Activated CD8-positive, alpha-beta memory T cell treated with anti-CD3 and anti-CD28 coated beads, Interleukin-2, amount 50 U/mL, for 1 hour (primary cell): Measurements from ENCODE around the gene TAOK3.
A peak's percentile ranks its signal among the peaks of the same experiment; 100 is the strongest.
"Not testable (repeated sequence)": the region's sequence is repeated elsewhere in the genome, so short reads cannot be mapped to it uniquely, and the experiment has no call there.

ENCODE experiments used
- DNase-seq: peaks from one replicate; pipeline ENCODE4 v3.0.0-alpha.2; 2020; ENCODE audit errors: extremely low read depth

Gene TAOK3

GRCh38 chr12:118140825-118141224 lies 231.9 kb downstream of the TAOK3 start:
- no peak for DNase-seq

- no peak for DNase-seq
Observed at GRCh38 chr12:118137148-118137678, 235.5 kb downstream of the TAOK3 start.

- no peak for DNase-seq
Observed at GRCh38 chr12:118136559-118137003, 236.1 kb downstream of the TAOK3 start.

DNA sequence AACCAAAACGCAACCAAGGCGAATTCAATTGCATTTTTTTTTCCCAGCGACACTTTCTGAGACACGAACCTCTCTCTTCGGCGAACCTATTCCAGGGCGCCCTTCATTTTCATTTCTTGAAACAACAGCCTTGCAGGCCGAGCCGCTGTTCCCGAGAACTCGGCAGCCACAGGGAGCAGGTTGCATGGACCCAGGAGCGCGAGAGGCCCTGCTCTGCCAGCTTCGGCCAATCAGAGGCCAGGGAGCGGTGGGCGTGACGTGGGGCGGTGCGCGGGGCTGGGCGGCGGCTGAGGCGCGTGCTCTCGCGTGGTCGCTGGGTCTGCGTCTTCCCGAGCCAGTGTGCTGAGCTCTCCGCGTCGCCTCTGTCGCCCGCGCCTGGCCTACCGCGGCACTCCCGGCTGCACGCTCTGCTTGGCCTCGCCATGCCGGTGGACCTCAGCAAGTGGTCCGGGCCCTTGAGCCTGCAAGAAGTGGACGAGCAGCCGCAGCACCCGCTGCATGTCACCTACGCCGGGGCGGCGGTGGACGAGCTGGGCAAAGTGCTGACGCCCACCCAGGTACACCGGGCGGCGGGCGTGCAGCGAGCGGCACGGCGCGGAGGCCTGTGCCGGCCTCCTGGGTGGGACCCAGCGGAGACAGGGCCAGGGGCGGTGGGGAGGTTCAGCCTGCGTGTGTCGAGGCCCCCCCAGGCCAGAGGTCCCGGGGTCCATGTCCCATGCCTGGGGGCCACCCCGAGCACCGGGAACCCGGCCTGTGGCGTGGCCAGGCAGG lies 236.7 kb downstream of the TAOK3 start, which contains the start of gene PEBP1:
PEBP1 (plus strand) TSS at position 337 of the 771 bp plus-strand sequence; CDS start at position 423, 86 bp downstream.
- DNase-seq: peak; percentile 67

GRCh38 chr12:118129436-118129835 lies 243.3 kb downstream of the TAOK3 start:
- not testable (repeated sequence) for DNase-seq

DNA sequence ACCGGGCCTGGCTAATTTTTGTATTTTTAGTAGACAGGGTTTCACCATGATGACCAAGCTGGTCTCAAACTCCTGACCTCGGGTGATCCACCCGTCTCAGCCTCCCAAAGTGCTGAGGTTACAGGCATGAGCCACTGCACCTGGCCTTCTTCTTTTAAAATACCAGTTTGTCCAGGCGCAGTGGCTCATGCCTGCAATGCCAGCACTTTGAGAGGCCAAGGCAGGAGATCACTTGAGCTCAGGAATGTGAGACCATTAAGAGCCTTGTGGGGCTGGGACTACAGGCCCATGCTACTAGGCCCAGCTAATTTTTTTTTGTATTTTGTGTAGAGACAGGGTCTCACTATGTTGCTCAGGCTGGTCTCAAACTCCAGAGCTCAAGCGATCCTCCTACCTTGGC lies 244.8 kb downstream of the TAOK3 start:
- DNase-seq: no peak

DNA sequence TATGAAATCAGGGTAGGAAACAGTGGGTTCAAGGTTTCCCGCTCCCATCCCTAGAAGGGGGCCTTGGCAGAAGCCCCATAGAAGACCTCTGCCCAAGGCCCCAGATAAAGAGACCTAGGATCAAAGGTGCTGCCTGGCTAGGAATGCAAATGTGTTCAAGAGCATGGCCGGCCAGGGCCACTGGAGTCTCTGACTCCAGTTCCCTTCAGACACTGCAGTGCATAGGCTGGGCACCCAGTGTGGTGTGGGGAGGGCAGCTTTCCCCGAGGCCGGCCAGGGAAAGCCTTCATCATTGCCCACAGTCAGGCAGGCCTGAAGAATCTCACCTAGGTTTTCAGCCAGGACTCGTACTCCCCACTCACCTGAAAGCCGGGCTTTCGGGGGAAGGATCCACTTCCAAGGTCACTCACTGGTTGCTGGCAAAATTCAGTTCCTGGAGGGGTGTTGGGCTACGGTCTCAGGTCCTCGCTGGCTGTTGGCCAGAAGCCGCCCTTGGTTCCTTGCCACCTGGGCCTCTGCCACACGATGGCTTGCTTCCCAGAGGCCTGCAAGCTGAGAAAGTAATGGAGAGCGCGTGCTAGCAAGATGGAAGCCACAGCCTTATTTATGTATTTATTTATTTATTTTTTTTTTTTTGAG lies 246.5 kb downstream of the TAOK3 start:
- no peak for DNase-seq

DNA sequence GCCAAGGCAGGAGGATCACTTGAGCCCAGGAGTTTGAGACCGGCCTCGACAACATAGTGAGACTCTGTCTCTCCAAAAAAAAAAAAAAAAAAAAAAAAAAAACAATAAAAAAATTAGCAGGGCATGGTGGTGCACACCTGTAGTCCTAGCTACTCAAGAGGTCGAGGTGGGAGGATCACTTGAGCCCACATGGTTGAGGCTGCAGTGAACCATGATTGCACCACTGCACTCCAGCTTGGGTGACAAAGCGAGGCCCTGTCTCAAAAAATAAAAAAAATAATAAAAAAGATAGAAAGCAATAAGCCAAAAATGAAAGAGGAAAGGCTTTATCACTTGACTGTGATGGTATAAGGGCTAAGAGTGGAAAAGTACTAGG lies 247.0 kb downstream of the TAOK3 start:
- no peak for DNase-seq

DNA sequence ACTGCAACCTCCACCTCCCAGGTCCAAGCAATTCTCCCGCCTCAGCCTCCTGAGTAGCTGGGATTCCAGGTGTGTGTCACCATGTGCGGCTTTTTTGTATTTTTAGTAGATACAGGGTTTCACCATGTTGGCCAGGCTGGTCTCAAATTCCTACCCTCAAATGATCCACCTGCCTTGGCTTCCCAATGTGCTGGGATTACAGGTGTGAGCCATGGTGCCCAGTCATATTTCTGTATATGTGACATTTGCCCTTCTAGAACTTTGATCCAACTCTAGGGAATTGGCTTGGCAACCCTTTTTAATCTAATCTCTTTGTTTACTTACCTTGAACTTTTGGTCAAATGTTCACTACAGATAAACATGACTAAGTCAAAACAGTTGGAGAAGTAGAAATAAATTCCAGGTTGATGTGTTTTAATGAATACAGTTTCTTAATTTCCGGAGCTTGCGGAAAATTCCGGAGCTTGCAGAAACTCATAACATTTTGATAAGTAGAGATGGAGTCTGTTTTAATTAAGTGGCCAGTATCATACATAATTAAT lies 248.3 kb downstream of the TAOK3 start:
- no peak for DNase-seq

DNA sequence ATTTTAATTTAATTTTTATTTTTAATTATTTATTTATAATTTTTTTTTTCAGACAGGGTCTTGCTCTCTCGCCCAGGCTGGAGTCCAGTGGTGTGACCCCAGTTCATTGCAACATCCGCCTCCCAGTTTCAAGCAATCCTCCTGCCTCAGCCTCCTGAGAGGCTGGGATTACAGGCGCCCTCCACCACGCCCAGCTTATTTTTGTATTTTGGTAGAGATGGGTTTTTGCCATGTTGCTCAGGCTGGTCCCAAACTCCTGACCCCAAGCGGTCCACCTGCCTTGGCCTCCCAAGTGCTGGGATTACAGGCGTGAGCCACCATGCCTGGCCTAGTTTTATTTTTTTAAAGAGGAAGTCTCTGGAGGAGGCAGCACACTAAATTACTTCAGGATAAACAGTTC lies 250.4 kb downstream of the TAOK3 start:
- DNase-seq: no peak

DNA sequence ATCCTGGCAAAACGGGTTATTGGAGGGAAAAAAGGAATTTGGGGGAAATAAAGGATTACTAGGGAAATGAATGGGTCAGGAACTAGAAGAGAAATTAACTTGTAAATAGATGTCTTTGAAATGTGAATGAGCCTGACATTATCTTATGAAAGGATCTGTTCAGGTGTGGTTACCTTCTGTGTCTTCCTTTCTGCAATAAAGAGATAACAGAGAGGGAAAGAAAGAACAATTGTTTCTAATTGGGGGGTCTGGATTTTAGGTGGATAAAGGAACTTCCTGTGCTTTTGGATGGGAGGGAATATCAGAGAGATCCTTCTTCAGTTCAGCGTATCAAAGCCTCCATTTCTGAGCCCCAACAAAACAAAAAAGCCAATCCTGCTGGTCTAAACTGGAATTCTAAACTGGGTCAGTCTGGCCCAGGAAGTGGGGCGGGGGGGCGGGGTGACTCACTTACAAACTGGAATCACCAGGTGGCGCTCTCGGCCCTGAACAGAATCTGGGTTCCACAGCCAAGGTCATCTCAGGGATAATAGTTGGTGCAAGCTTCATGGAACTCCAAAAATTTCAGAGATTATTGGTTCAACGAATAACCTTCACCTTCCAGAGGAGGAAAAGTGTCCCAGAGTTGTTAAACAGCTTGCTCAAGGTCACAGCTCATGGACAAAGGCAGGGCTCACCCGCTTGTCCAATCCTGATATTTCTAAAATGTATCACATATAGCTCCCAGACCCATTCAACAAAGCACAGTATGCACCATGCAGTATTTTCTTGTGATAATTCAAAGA lies 251.9 kb downstream of the TAOK3 start:
- DNase-seq: no peak

GRCh38 chr12:118119449-118119879 lies 253.2 kb downstream of the TAOK3 start:
- no peak for DNase-seq

DNA sequence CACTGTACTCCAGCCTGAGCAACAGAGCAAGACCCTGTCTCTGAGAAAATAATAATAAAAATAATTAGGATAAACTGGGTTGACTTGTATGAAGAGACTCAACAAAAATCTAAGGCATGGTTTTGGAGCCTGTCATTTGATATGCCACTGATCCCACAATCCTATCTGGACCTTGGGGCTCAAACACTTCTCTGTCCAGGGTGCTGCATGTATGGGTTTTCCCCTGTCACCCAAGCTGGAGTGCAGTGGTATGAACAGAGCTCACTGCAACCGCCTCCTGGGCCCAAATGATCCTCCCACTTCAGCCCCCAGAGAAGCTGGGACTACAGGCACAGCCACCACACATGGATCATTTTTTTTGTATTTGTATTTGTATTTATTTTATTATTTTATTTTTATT lies 263.6 kb downstream of the TAOK3 start:
- DNase-seq: no peak

- DNase-seq: no peak
Observed at GRCh38 chr12:118107694-118108093, 265.0 kb downstream of the TAOK3 start.

GRCh38 chr12:118107011-118107410 lies 265.7 kb downstream of the TAOK3 start:
- no peak for DNase-seq

GRCh38 chr12:118103601-118104382 lies 268.9 kb downstream of the TAOK3 start, which contains the start of gene VSIG10:
TSS of gene VSIG10 (minus strand) at chr12:118104011. CDS start at chr12:118103671, 340 bp downstream.
- DNase-seq: no peak

DNA sequence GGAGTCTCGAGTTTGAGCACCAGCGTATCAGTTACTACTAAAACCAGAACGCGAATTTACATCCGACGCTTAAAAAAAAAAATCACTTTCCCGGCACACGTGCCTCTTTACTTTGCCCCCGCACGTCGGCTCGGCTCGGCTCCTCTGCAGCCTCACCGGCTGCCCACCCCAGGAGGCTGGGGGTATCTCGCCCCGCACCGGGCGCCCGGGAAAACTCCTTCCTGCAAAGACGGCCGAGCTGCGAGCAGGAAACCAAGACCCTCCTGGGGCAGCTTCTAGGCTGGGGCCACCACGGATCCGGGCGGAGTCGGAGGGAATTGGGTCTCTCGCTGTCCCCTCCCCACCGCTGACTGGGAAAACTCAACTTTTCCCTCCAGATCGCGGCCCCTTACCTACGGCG lies 269.5 kb downstream of the TAOK3 start:
- no peak for DNase-seq

DNA sequence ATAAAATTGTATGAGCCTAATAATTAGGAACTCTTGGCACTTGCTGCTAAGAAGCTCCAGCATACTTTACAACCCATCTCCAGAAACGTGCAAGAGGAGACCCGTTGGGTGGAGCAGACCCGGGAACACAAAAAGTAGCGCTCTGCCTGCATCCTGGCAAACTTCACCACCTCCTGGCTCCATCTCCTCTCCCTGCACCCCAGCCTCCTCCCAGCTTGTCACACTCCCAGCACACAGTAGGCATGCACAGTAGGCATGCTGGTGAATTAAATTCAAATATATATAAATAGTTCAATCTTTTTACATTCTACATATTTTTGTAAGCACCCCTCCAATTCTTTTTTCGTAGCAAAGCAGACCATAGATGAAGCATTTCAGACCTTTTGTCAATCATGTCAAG lies 270.1 kb downstream of the TAOK3 start:
- DNase-seq: no peak

DNA sequence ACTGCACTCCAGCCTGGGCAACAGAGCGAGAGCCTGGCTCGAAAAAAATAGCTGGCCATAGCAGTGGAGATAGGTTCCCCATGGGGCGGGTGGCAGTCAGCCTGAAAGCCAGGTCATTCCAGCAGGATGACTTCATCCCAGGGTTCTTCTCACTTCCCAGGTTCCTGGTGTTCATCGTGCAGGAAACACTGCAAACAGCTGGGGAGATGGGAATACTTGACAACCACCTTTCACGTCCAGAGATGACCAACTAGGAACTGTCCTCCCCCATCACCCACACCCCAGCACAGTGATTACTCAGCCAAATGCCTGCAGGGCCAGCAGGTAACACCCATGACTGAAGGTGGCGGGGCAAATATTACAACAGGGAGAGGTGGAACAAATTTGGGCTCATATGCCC lies 270.6 kb downstream of the TAOK3 start:
- no peak for DNase-seq

DNA sequence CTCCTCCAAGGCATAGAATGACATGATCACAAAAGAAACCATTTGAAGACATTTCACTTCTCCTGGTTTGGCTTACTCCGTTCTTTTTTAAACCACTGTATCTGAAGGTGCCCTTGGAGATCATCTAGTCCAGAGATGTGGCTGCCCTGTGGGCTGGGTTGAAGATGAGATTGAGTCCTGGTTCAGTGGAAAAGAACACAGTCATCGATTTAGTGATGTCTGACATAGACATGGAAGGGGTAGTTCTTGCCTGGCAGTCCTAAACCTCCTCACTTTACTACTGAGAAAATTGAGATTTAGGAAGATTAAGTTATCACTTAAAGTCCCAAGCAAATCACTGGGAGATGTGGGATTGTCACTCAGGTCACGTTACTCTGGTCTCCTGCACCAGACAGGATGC lies 271.7 kb downstream of the TAOK3 start:
- no peak for DNase-seq
